ENCODE measurements around the gene RNGTT.

RNGTT gene

GRCh38 chr6:88585276-88585692, 378.1 kb downstream of the RNGTT start:
- no peaks in the 10 kb centered on the region for H3K9me3 ChIP-seq (ENCODE audit: low read depth, low read length)
- no peaks in the 10 kb centered on the region for H3K36me3 ChIP-seq (ENCODE audit: insufficient read depth, low read length)
- DNase-seq (ENCODE audit: low read depth, low spot score) = no peak
- no peak overlapping the region for H3K4me3 ChIP-seq
- no peak for TF ChIP-seq FOXP2 (optimal IDR thresholded peaks at IDR 0.05; ENCODE audit: control extremely low read depth, extremely low read length, insufficient read depth)
- TF ChIP-seq POLR2AphosphoS5 (IDR thresholded peaks at IDR 0.05; ENCODE audit: borderline replicate concordance, low read depth, low read length) = no peak
- TF ChIP-seq EZH2 (IDR thresholded peaks at IDR 0.05) = no peak
- H3K9ac ChIP-seq (ENCODE audit: insufficient read length) = no peak overlapping the region
- no peak overlapping the region for H3K27ac ChIP-seq

- H3K9me3 ChIP-seq (ENCODE audit: low read depth, low read length) = no peaks in the 10 kb centered on the region
- TF ChIP-seq EZH2 (IDR thresholded peaks at IDR 0.05) (no peak), POLR2AphosphoS5 (IDR thresholded peaks at IDR 0.05; ENCODE audit: borderline replicate concordance, low read depth, low read length) (no peak), FOXP2 (optimal IDR thresholded peaks at IDR 0.05; ENCODE audit: control extremely low read depth, extremely low read length, insufficient read depth) (no peak)
- no peak overlapping the region for H3K9ac ChIP-seq (ENCODE audit: insufficient read length)
- no peak for DNase-seq (ENCODE audit: low read depth, low spot score)
- H3K4me3 ChIP-seq = no peak overlapping the region
- no peak overlapping the region for H3K27ac ChIP-seq
- H3K36me3 ChIP-seq (ENCODE audit: insufficient read depth, low read length) = no peaks in the 10 kb centered on the region
Observed at GRCh38 chr6:88584581-88585275, 378.7 kb downstream of the RNGTT start.

- DNase-seq (ENCODE audit: low read depth, low spot score) = no peak
- TF ChIP-seq FOXP2 (optimal IDR thresholded peaks at IDR 0.05; ENCODE audit: control extremely low read depth, extremely low read length, insufficient read depth) = no peak
- H3K9ac ChIP-seq (ENCODE audit: insufficient read length) = no peak overlapping the region
- H3K4me3 ChIP-seq = no peak overlapping the region
- H3K36me3 ChIP-seq (ENCODE audit: insufficient read depth, low read length) = no peaks in the 10 kb centered on the region
- H3K9me3 ChIP-seq (ENCODE audit: low read depth, low read length) = no peaks in the 10 kb centered on the region
- no peak overlapping the region for H3K27ac ChIP-seq
Observed at GRCh38 chr6:88577461-88577860, 386.0 kb downstream of the RNGTT start.

- Histone ChIP-seq H3K36me3 (ENCODE audit: insufficient read depth, low read length) (no peaks in the 10 kb centered on the region), H3K9me3 (ENCODE audit: low read depth, low read length) (no peaks in the 10 kb centered on the region), H3K9ac (ENCODE audit: insufficient read length) (no peak overlapping the region), H3K4me3 (no peak overlapping the region), H3K27ac (no peak overlapping the region)
- no peak for DNase-seq (ENCODE audit: low read depth, low spot score)
- TF ChIP-seq FOXP2 (optimal IDR thresholded peaks at IDR 0.05; ENCODE audit: control extremely low read depth, extremely low read length, insufficient read depth) = no peak
- TF ChIP-seq POLR2AphosphoS5 (IDR thresholded peaks at IDR 0.05; ENCODE audit: borderline replicate concordance, low read depth, low read length) = no peak
- TF ChIP-seq EZH2 (IDR thresholded peaks at IDR 0.05) = no peak
Observed at GRCh38 chr6:88575536-88575935, 387.9 kb downstream of the RNGTT start.

GRCh38 chr6:88574651-88575050, 388.8 kb downstream of the RNGTT start:
- DNase-seq (ENCODE audit: low read depth, low spot score) = no peak

GRCh38 chr6:88574031-88574430, 389.4 kb downstream of the RNGTT start:
- H3K27ac ChIP-seq = no peak overlapping the region

More at GRCh38 chr6:88574651-88575050, 388.8 kb downstream of the RNGTT start:
- no peaks in the 10 kb centered on the region for H3K9me3 ChIP-seq (ENCODE audit: low read depth, low read length)
- TF ChIP-seq EZH2 (IDR thresholded peaks at IDR 0.05) = no peak
- TF ChIP-seq FOXP2 (optimal IDR thresholded peaks at IDR 0.05; ENCODE audit: control extremely low read depth, extremely low read length, insufficient read depth) = no peak
- TF ChIP-seq POLR2AphosphoS5 (IDR thresholded peaks at IDR 0.05; ENCODE audit: borderline replicate concordance, low read depth, low read length) = no peak
- no peak overlapping the region for H3K4me3 ChIP-seq
- H3K27ac ChIP-seq = no peak overlapping the region
- H3K9ac ChIP-seq (ENCODE audit: insufficient read length) = no peak overlapping the region
- no peaks in the 10 kb centered on the region for H3K36me3 ChIP-seq (ENCODE audit: insufficient read depth, low read length)

GRCh38 chr6:88573561-88573960, 389.9 kb downstream of the RNGTT start:
- H3K9me3 ChIP-seq (ENCODE audit: low read depth, low read length) = no peaks in the 10 kb centered on the region
- H3K36me3 ChIP-seq (ENCODE audit: insufficient read depth, low read length) = no peaks in the 10 kb centered on the region
- DNase-seq (ENCODE audit: low read depth, low spot score) = no peak
- no peak for TF ChIP-seq FOXP2 (optimal IDR thresholded peaks at IDR 0.05; ENCODE audit: control extremely low read depth, extremely low read length, insufficient read depth)
- TF ChIP-seq EZH2 (IDR thresholded peaks at IDR 0.05) = no peak
- TF ChIP-seq POLR2AphosphoS5 (IDR thresholded peaks at IDR 0.05; ENCODE audit: borderline replicate concordance, low read depth, low read length) = no peak
- no peak overlapping the region for H3K27ac ChIP-seq
- H3K9ac ChIP-seq (ENCODE audit: insufficient read length) = no peak overlapping the region
- H3K4me3 ChIP-seq = no peak overlapping the region

More at GRCh38 chr6:88574031-88574430, 389.4 kb downstream of the RNGTT start:
- no peak for DNase-seq (ENCODE audit: low read depth, low spot score)
- no peak for TF ChIP-seq POLR2AphosphoS5 (IDR thresholded peaks at IDR 0.05; ENCODE audit: borderline replicate concordance, low read depth, low read length)
- TF ChIP-seq EZH2 (IDR thresholded peaks at IDR 0.05) = no peak
- TF ChIP-seq FOXP2 (optimal IDR thresholded peaks at IDR 0.05; ENCODE audit: control extremely low read depth, extremely low read length, insufficient read depth) = no peak
- Histone ChIP-seq H3K36me3 (ENCODE audit: insufficient read depth, low read length) (no peaks in the 10 kb centered on the region), H3K9me3 (ENCODE audit: low read depth, low read length) (no peaks in the 10 kb centered on the region), H3K4me3 (no peak overlapping the region), H3K9ac (ENCODE audit: insufficient read length) (no peak overlapping the region)

- Histone ChIP-seq H3K9me3 (ENCODE audit: low read depth, low read length) (no peaks in the 10 kb centered on the region), H3K27ac (no peak overlapping the region), H3K4me3 (no peak overlapping the region), H3K9ac (ENCODE audit: insufficient read length) (no peak overlapping the region), H3K36me3 (ENCODE audit: insufficient read depth, low read length) (no peaks in the 10 kb centered on the region)
- DNase-seq (ENCODE audit: low read depth, low spot score) = no peak
- no peak for TF ChIP-seq FOXP2 (optimal IDR thresholded peaks at IDR 0.05; ENCODE audit: control extremely low read depth, extremely low read length, insufficient read depth)
- TF ChIP-seq POLR2AphosphoS5 (IDR thresholded peaks at IDR 0.05; ENCODE audit: borderline replicate concordance, low read depth, low read length) = no peak
- no peak for TF ChIP-seq EZH2 (IDR thresholded peaks at IDR 0.05)
Observed at GRCh38 chr6:88572449-88573139, 390.8 kb downstream of the RNGTT start.
